Stomach (tissue), 4 donors: ENCODE measurements around the gene NDUFAF5.

Source experiments
- CTCF ChIP-seq, 7 experiments: fragments of 450-650 bp in 4 of 7; fragments of 200-600 bp in 3 of 7; sonication (generic) in 3 of 7; IDR thresholded peaks; one replicate each; pipeline ENCODE4 v1.5.1; 2016 to 2019; ENCODE audit warnings: antibody characterized with exemption in 7 of 7, control low read depth in 2 of 7, mild to moderate bottlenecking in 1 of 7
- EP300 ChIP-seq: sonication (generic); formaldehyde crosslinking; IDR thresholded peaks from one replicate; pipeline ENCODE4 v1.6.1; 2017; ENCODE audit warnings: antibody characterized with exemption
- POLR2A ChIP-seq, 4 donors: fragments of 450-650 bp; IDR thresholded peaks; one replicate each; pipeline ENCODE4 v1.6.1; 2016; ENCODE audit warnings: antibody characterized with exemption in 4 of 4, control low read depth in 2 of 4, mild to moderate bottlenecking in 1 of 4, moderate library complexity in 1 of 4
- POLR2AphosphoS5 ChIP-seq, 3 donors: sonication (generic); formaldehyde crosslinking; IDR thresholded peaks; one replicate each; pipeline ENCODE4 v1.6.1; 2016; ENCODE audit warnings: antibody characterized with exemption in 3 of 3

- no peak for TF ChIP-seq CTCF (IDR thresholded peaks at IDR 0.05)
- no peak for TF ChIP-seq EP300
- TF ChIP-seq POLR2AphosphoS5 (IDR thresholded peaks at IDR 0.05), result no peak
- TF ChIP-seq POLR2A (IDR thresholded peaks at IDR 0.05), result no peak
Observed at GRCh38 chr20:13790708-13791107, 5.9 kb downstream of the NDUFAF5 start.
